GM19025 (cell line): Measurements from ENCODE around the gene PFDN1.

Experiments used
- ATAC-seq: cut with Tn5 transposase; IDR thresholded peaks from one replicate; pipeline ENCODE4 v1.9.1; 2021; ENCODE audit warnings: mild to moderate bottlenecking, low read depth, moderate library complexity; ENCODE audit not compliant: unreplicated experiment

Gene PFDN1

GRCh38 chr5:140299056-140299455 lies 3.8 kb downstream of the PFDN1 start:
- ATAC-seq = no peak

GRCh38 chr5:140298183-140298601 lies 4.7 kb downstream of the PFDN1 start:
- ATAC-seq = no peak

- no peak for ATAC-seq
Observed at GRCh38 chr5:140297283-140297682, 5.6 kb downstream of the PFDN1 start.

GRCh38 chr5:140296289-140296688 lies 6.6 kb downstream of the PFDN1 start:
- ATAC-seq = no peak

GRCh38 chr5:140295414-140295813 lies 7.5 kb downstream of the PFDN1 start:
- ATAC-seq = no peak

GRCh38 chr5:140294753-140295152 lies 8.1 kb downstream of the PFDN1 start:
- no peak for ATAC-seq

GRCh38 chr5:140293849-140294100 lies 9.1 kb downstream of the PFDN1 start:
- no peak for ATAC-seq

- ATAC-seq = no peak
Observed at GRCh38 chr5:140293091-140293848, 9.6 kb downstream of the PFDN1 start.

- no peak for ATAC-seq
Observed at GRCh38 chr5:140292212-140293036, 10.5 kb downstream of the PFDN1 start.

- no peak for ATAC-seq
Observed at GRCh38 chr5:140287801-140288521, 14.9 kb downstream of the PFDN1 start.

- no peak for ATAC-seq
Observed at GRCh38 chr5:140286424-140286823, 16.5 kb downstream of the PFDN1 start.

GRCh38 chr5:140284013-140284412 lies 18.9 kb downstream of the PFDN1 start:
- ATAC-seq = no peak

GRCh38 chr5:140282266-140282665 lies 20.6 kb downstream of the PFDN1 start:
- ATAC-seq = no peak

- ATAC-seq = no peak
Observed at GRCh38 chr5:140275837-140276236, 27.1 kb downstream of the PFDN1 start.

- no peak for ATAC-seq
Observed at GRCh38 chr5:140273401-140273877, 29.5 kb downstream of the PFDN1 start.

- no peak for ATAC-seq
Observed at GRCh38 chr5:140270008-140270407, 32.9 kb downstream of the PFDN1 start.

- no peak for ATAC-seq
Observed at GRCh38 chr5:140267559-140268018, 35.3 kb downstream of the PFDN1 start.

- no peak for ATAC-seq
Observed at GRCh38 chr5:140267201-140267540, 35.7 kb downstream of the PFDN1 start.

GRCh38 chr5:140266471-140267200 lies 36.3 kb downstream of the PFDN1 start:
- no peak for ATAC-seq

GRCh38 chr5:140265845-140266244 lies 37.1 kb downstream of the PFDN1 start:
- ATAC-seq = no peak

GRCh38 chr5:140262839-140263238 lies 40.1 kb downstream of the PFDN1 start:
- no peak for ATAC-seq
